ENCODE data around the gene GRK3. TPM values are rescaled to one million over a fixed set of nuclear protein-coding genes. Genes with fewer than 3 reads are reported as not detected.

The GRK3 gene
- total and polyA plus RNA-seq, 2 of the 4 experiments (the other 2 are of a cell fraction): 0.58 to 1.6 TPM

- Histone ChIP-seq H3K4me3 (ENCODE audit: insufficient read depth, low read depth, low read length) (no peak overlapping the region), H3K18ac (ENCODE audit: low read depth, low read length) (no peak overlapping the region), H3K4ac (ENCODE audit: low read depth, low read length) (no peak overlapping the region), H3K4me1 (ENCODE audit: control insufficient read depth, insufficient read depth, low read length) (no peaks in the 10 kb centered on the region), H3K56ac (ENCODE audit: extremely low read depth, insufficient read depth, low read length) (no peak overlapping the region), H2AFZ (replicated peaks; ENCODE audit: low read length, poor library complexity) (no peak overlapping the region), H3K36me3 (ENCODE audit: control insufficient read depth, insufficient read depth, low read length) (no peaks in the 10 kb centered on the region), H4K8ac (ENCODE audit: low read depth in 2 of 2, low read length in 2 of 2) (no peak overlapping the region), H3K9me1 (ENCODE audit: insufficient read depth, low read length) (no peaks in the 10 kb centered on the region; the same call in 1 of the 2 replicates), H3K23ac (ENCODE audit: low read depth, low read length) (0 out of 2 replicates have a peak overlapping the region, but pooled peaks have one; percentile 48), H4K91ac (ENCODE audit: insufficient read depth, low read depth, low read length) (no peak overlapping the region), H4K20me1 (ENCODE audit: insufficient read depth, low read length) (no peaks in the 10 kb centered on the region), H3K27ac (ENCODE audit: insufficient read depth, low read length) (no peak overlapping the region), H2BK120ac (ENCODE audit: low read depth, low read length) (no peak overlapping the region), H2BK15ac (ENCODE audit: low read depth, low read length) (no peak overlapping the region), H2BK5ac (ENCODE audit: low read depth, low read length, poor library complexity, severe bottlenecking) (no peak overlapping the region), H3K14ac (replicated peaks; ENCODE audit: low read depth, low read length) (no peak overlapping the region), H3K9me3 (ENCODE audit: control insufficient read depth, insufficient read depth, low read length) (no peaks in the 10 kb centered on the region), H3K27me3 (ENCODE audit: control insufficient read depth, insufficient read depth, low read length) (no peaks in the 10 kb centered on the region; the same call in 1 of the 2 replicates), H3K9ac (ENCODE audit: low read depth, low read length) (no peak overlapping the region), H2AK9ac (replicated peaks; ENCODE audit: low read depth, low read length, poor library complexity) (no peak overlapping the region), H2BK20ac (ENCODE audit: low read depth, low read length) (no peak overlapping the region), H3K79me1 (ENCODE audit: low read depth in 1 of 2, low read length in 2 of 2) (no peaks in the 10 kb centered on the region; a peak in 1 of 4 replicates), H3K4me2 (ENCODE audit: low read depth, low read length) (no peak overlapping the region), H2AK5ac (ENCODE audit: low read depth, low read length) (no peak overlapping the region), H4K5ac (ENCODE audit: low read depth, low read length) (no peak overlapping the region)
- ChIA-PET POLR2A (ENCODE audit: unreplicated experiment) (interaction anchor here (0.6 kb wide), 1 partner anchor 46 kb away, joined by 3 read pairs; no protein-coding TSS in a partner anchor), CTCF (interaction anchor here (0.6 kb wide), 1 partner anchor 393 kb away, joined by 5 read pairs; no protein-coding TSS in a partner anchor)
- TF ChIP-seq CTCF (conservative IDR thresholded peaks at IDR 0.05; ENCODE audit: low read depth, low read length): no peak
- no peak for TF ChIP-seq FOS (IDR thresholded peaks at IDR 0.05; ENCODE audit: low read depth, low read length)
- no peak for TF ChIP-seq RAD21 (IDR thresholded peaks at IDR 0.05; ENCODE audit: low read length)
- TF ChIP-seq RFX5 (IDR thresholded peaks at IDR 0.05; ENCODE audit: low read depth, low read length): no peak
- no peak for TF ChIP-seq CHD1 (IDR thresholded peaks at IDR 0.05; ENCODE audit: low read depth, low read length)
- TF ChIP-seq SMC3 (IDR thresholded peaks at IDR 0.05; ENCODE audit: low read depth, low read length): no peak
- TF ChIP-seq ELK1 (IDR thresholded peaks at IDR 0.05; ENCODE audit: borderline replicate concordance, low read depth, low read length): no peak
- no peak for TF ChIP-seq MAFK (IDR thresholded peaks at IDR 0.05; ENCODE audit: low read depth, low read length)
- no peak for TF ChIP-seq NFE2L2 (IDR thresholded peaks at IDR 0.05; ENCODE audit: low read depth, low read length)
- TF ChIP-seq USF2 (IDR thresholded peaks at IDR 0.05; ENCODE audit: low read depth, low read length): no peak
- TF ChIP-seq BHLHE40 (IDR thresholded peaks at IDR 0.05; ENCODE audit: low read depth, low read length): no peak
- TF ChIP-seq RCOR1 (IDR thresholded peaks at IDR 0.05; ENCODE audit: insufficient replicate concordance, low read length): no peak
- TF ChIP-seq CEBPB (IDR thresholded peaks at IDR 0.05; ENCODE audit: low read depth, low read length): no peak
- no peak for TF ChIP-seq MXI1 (IDR thresholded peaks at IDR 0.05; ENCODE audit: borderline replicate concordance, low read depth, low read length)
- intact Hi-C loops (cut with micrococcal nuclease): no loop called here
- ATAC-seq (ENCODE audit: low read depth) (no peak), DNase-seq (peak; percentile 12)
- no TSS peak for BruUV-seq (replicated peaks)
- WGBS, 2 experiments (ENCODE audit: extremely low coverage in 2 of 2, insufficient read length in 1 of 2): no CpG with 5 or more reads among the region's 4 CpGs
- dilution Hi-C loops (cut with HindIII; ENCODE audit: low sequenced_read_pairs, unreplicated experiment): no loop called here
- in situ Hi-C loops (cut with MboI; ENCODE audit: low sequenced_read_pairs): no loop called here
These were observed 62.9 kb downstream of the GRK3 start for GRCh38 chr22:25627271-25627852.

Measured in IMR-90 (cell line).